H9 (cell line): ENCODE data around the gene AIF1. TPM values are rescaled to one million over a fixed set of nuclear protein-coding genes. Genes with fewer than 3 reads are reported as not detected.

Experiments
- DNase-seq: peaks from one replicate; pipeline ENCODE4 v3.0.0-alpha.2; 2017
- H2AFZ ChIP-seq: one replicate; pipeline ENCODE4 v1.6.1; 2013; ENCODE audit warnings: mild to moderate bottlenecking, low read length, control low read depth, moderate library complexity
- H2AK5ac ChIP-seq: 2 replicates; pipeline ENCODE4 v1.6.1; 2013; ENCODE audit warnings: low read length, control low read depth, mixed read lengths; ENCODE audit not compliant: insufficient read length
- H2BK120ac ChIP-seq: one replicate; pipeline ENCODE4 v1.6.1; 2013; ENCODE audit warnings: low read depth, mild to moderate bottlenecking, low read length, control low read depth, inconsistent platforms; ENCODE audit not compliant: poor library complexity, severe bottlenecking
- H2BK12ac ChIP-seq: 2 replicates; pipeline ENCODE4 v1.6.1; 2013; ENCODE audit warnings: low read length, control low read depth, mixed read lengths, low read depth; ENCODE audit not compliant: insufficient read length
- H2BK15ac ChIP-seq: 2 replicates; pipeline ENCODE4 v1.6.1; 2013; ENCODE audit warnings: low read depth, low read length, control low read depth
- H2BK20ac ChIP-seq: one replicate; pipeline ENCODE4 v1.6.1; 2013; ENCODE audit warnings: low read depth, mild to moderate bottlenecking, low read length, control low read depth, inconsistent platforms; ENCODE audit not compliant: poor library complexity, severe bottlenecking
- H2BK5ac ChIP-seq: 2 replicates; pipeline ENCODE4 v1.6.1; 2013; ENCODE audit warnings: low read length, control low read depth, mixed read lengths; ENCODE audit not compliant: insufficient read length
- H3K14ac ChIP-seq: 2 replicates; pipeline ENCODE4 v1.6.1; 2013; ENCODE audit warnings: low read length, control low read depth; ENCODE audit not compliant: insufficient read depth
- H3K18ac ChIP-seq: 2 replicates; pipeline ENCODE4 v1.6.1; 2013; ENCODE audit warnings: low read depth, mild to moderate bottlenecking, mixed read lengths, low read length, control low read depth; ENCODE audit not compliant: insufficient read length
- H3K23ac ChIP-seq: 2 replicates; pipeline ENCODE4 v1.6.1; 2013; ENCODE audit warnings: low read length, control low read depth, mixed read lengths, low read depth; ENCODE audit not compliant: insufficient read length
- H3K23me2 ChIP-seq: 2 replicates; pipeline ENCODE4 v1.6.1; 2013; ENCODE audit warnings: low read depth, mild to moderate bottlenecking, mixed read lengths, low read length, control low read depth; ENCODE audit not compliant: insufficient read length, poor library complexity, severe bottlenecking
- H3K27ac ChIP-seq: 2 replicates; pipeline ENCODE4 v1.5.1; 2013; ENCODE audit warnings: low read length, control low read depth, mixed read lengths, low read depth; ENCODE audit not compliant: insufficient read length
- H3K27me3 ChIP-seq: 2 replicates; pipeline ENCODE4 v1.6.1; 2013; ENCODE audit warnings: low read length, control low read depth, inconsistent platforms; ENCODE audit not compliant: insufficient read depth
- H3K4ac ChIP-seq: 2 replicates; pipeline ENCODE4 v1.6.1; 2013; ENCODE audit warnings: low read depth, mild to moderate bottlenecking, control low read depth, inconsistent platforms, low read length, moderate library complexity
- H3K4me1 ChIP-seq: 2 replicates; pipeline ENCODE4 v1.6.1; 2013; ENCODE audit warnings: low read length, control low read depth, inconsistent platforms; ENCODE audit not compliant: insufficient read depth
- H3K4me2 ChIP-seq: 2 replicates; pipeline ENCODE4 v1.6.1; 2013; ENCODE audit warnings: low read length, control low read depth, mixed read lengths; ENCODE audit not compliant: insufficient read length, insufficient read depth
- H3K56ac ChIP-seq: 2 replicates; pipeline ENCODE4 v1.6.1; 2013; ENCODE audit warnings: low read depth, mild to moderate bottlenecking, mixed read lengths, low read length, control low read depth; ENCODE audit not compliant: insufficient read length
- H3K79me1 ChIP-seq: 2 replicates; pipeline ENCODE4 v1.6.1; 2013; ENCODE audit warnings: low read depth, mild to moderate bottlenecking, moderate library complexity, low read length, control low read depth, inconsistent platforms; ENCODE audit not compliant: insufficient read depth, poor library complexity, severe bottlenecking
- H3K79me2 ChIP-seq: 2 replicates; pipeline ENCODE4 v1.6.1; 2013; ENCODE audit warnings: low read length, control low read depth, inconsistent platforms; ENCODE audit not compliant: insufficient read depth
- H3K9ac ChIP-seq: 2 replicates; pipeline ENCODE4 v1.6.1; 2013; ENCODE audit warnings: low read length, control low read depth, mixed read lengths; ENCODE audit not compliant: insufficient read length; ENCODE audit errors: extremely low read depth
- H3K9me3 ChIP-seq: one replicate; pipeline ENCODE4 v1.6.1; 2013; ENCODE audit warnings: low read depth, low read length, inconsistent platforms; ENCODE audit not compliant: control insufficient read depth
- H3T11ph ChIP-seq: one replicate; pipeline ENCODE4 v1.6.1; 2013; ENCODE audit warnings: mild to moderate bottlenecking, low read length, control low read depth, inconsistent platforms
- H4K20me1 ChIP-seq: one replicate; pipeline ENCODE4 v1.6.1; 2013; ENCODE audit not compliant: control insufficient read depth, insufficient read length, insufficient read depth
- H4K5ac ChIP-seq: 2 replicates; pipeline ENCODE4 v1.6.1; 2013; ENCODE audit warnings: low read depth, mild to moderate bottlenecking, mixed read lengths, low read length, control low read depth; ENCODE audit not compliant: insufficient read length
- H4K8ac ChIP-seq: replicated peaks from 2 replicates; pipeline ENCODE4 v1.6.1; 2013; ENCODE audit warnings: low read length, control low read depth, mixed read lengths, low read depth; ENCODE audit not compliant: insufficient read length
- H4K91ac ChIP-seq: 2 replicates; pipeline ENCODE4 v1.6.1; 2013; ENCODE audit warnings: low read depth, mild to moderate bottlenecking, moderate library complexity, mixed read lengths, low read length, control low read depth; ENCODE audit not compliant: insufficient read length
- H3K27ac Mint-ChIP-seq, 3 experiments: 2 replicates in 2 of 3; 3 replicates in 1 of 3; pipeline ENCODE4 v1.8.0; 2020 to 2021; ENCODE audit warnings: mixed read lengths in 3 of 3, mild to moderate bottlenecking in 1 of 3, moderate library complexity in 1 of 3
- H3K27me3 Mint-ChIP-seq: 2 replicates; pipeline ENCODE4 v1.8.0; 2021; ENCODE audit warnings: low read depth, mild to moderate bottlenecking, moderate library complexity, mixed read lengths
- H3K36me3 Mint-ChIP-seq, 3 experiments: 2 replicates in 2 of 3; 3 replicates in 1 of 3; pipeline ENCODE4 v1.8.0; 2020 to 2021; ENCODE audit warnings: low read depth in 3 of 3, mixed read lengths in 3 of 3; ENCODE audit not compliant: insufficient read depth in 1 of 3
- H3K4me1 Mint-ChIP-seq, 2 experiments: 2 replicates each; pipeline ENCODE4 v1.8.0; 2020; ENCODE audit warnings: mixed read lengths in 2 of 2
- H3K4me3 Mint-ChIP-seq, 2 experiments: 2 replicates in 1 of 2; 3 replicates in 1 of 2; pipeline ENCODE4 v1.8.0; 2020 to 2021; ENCODE audit warnings: mild to moderate bottlenecking in 2 of 2, mixed read lengths in 2 of 2, moderate library complexity in 1 of 2
- H3K9me3 Mint-ChIP-seq, 2 experiments: 2 replicates in 1 of 2; 3 replicates in 1 of 2; pipeline ENCODE4 v1.8.0; 2020; ENCODE audit warnings: mild to moderate bottlenecking in 2 of 2, mixed read lengths in 2 of 2, moderate library complexity in 1 of 2
- WGBS: extraction: QIAGEN DNeasy Blood & Tissue Kit; methylation state at CpG from one replicate; pipeline ENCODE4 v1.1.7; 2013; ENCODE audit warnings: missing lambda C conversion rate, low lambda C conversion rate, mixed read lengths; ENCODE audit not compliant: insufficient read length; ENCODE audit errors: extremely low coverage; 5-methylcytosine and 5-hydroxymethylcytosine counted together
- total RNA-seq: library from RNA; stranded (reverse); gene quantifications from 2 replicates; pipeline ENCODE4 v1.2.1, GENCODE V29; 2021
- TF ChIP-seq, protein P1 (sequence below): fragments of 200-600 bp; sonication (generic); conservative IDR thresholded peaks from 3 replicates; pipeline ENCODE4 v1.8.0; 2021; ENCODE audit warnings: antibody characterized with exemption, mild to moderate bottlenecking

Gene AIF1
- total RNA-seq, 1 experiment from 2014 or later: 4.2 TPM

DNA sequence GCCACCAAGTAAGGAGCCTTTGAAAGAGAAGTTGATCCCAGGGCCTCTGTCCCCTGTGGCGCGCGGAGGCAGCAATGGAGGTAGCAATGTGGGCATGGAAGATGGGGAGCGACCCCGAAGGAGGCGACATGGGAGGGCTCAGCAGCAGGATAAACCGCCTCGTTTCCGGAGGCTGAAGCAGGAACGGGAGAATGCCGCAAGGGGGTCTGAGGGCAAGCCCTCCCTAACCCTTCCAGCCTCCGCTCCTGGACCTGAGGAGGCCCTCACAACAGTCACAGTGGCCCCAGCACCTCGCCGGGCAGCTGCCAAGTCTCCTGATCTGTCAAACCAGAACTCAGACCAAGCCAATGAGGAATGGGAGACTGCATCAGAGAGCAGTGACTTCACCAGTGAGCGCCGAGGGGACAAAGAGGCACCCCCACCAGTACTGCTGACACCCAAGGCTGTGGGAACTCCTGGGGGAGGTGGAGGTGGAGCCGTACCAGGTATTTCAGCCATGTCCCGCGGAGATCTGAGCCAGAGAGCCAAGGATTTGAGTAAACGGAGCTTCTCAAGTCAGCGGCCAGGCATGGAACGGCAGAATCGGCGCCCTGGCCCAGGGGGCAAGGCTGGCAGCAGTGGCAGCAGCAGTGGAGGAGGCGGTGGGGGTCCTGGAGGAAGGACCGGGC lies 17.4 kb downstream of the AIF1 start:
- Histone ChIP-seq H3K56ac (no peak overlapping the region), H3K79me2 (no peaks in the 10 kb centered on the region), H3K4ac (no peak overlapping the region), H3K23me2 (no peaks in the 10 kb centered on the region), H2BK15ac (no peak overlapping the region; the same call in 1 of the 2 replicates), H3K9me3 (no peaks in the 10 kb centered on the region), H2BK12ac (no peak overlapping the region), H4K5ac (no peak overlapping the region), H4K91ac (no peak overlapping the region), H3K27me3 (no peaks in the 10 kb centered on the region), H2AFZ (no peak overlapping the region), H3K18ac (no peak overlapping the region), H2BK20ac (no peak overlapping the region), H3K9ac (no peak overlapping the region), H3K23ac (no peak overlapping the region), H3K79me1 (no peaks in the 10 kb centered on the region), H4K20me1 (peaks cover 2% of the 10 kb centered on the region), H3T11ph (no peak overlapping the region), H4K8ac (no peak overlapping the region), H3K4me2 (no peak overlapping the region), H2AK5ac (no peak overlapping the region), H3K14ac (no peak overlapping the region), H3K4me1 (no peaks in the 10 kb centered on the region), H2BK120ac (no peak overlapping the region), H2BK5ac (no peak overlapping the region), H3K27ac (no peak overlapping the region)
- TF ChIP-seq, protein P1, sequence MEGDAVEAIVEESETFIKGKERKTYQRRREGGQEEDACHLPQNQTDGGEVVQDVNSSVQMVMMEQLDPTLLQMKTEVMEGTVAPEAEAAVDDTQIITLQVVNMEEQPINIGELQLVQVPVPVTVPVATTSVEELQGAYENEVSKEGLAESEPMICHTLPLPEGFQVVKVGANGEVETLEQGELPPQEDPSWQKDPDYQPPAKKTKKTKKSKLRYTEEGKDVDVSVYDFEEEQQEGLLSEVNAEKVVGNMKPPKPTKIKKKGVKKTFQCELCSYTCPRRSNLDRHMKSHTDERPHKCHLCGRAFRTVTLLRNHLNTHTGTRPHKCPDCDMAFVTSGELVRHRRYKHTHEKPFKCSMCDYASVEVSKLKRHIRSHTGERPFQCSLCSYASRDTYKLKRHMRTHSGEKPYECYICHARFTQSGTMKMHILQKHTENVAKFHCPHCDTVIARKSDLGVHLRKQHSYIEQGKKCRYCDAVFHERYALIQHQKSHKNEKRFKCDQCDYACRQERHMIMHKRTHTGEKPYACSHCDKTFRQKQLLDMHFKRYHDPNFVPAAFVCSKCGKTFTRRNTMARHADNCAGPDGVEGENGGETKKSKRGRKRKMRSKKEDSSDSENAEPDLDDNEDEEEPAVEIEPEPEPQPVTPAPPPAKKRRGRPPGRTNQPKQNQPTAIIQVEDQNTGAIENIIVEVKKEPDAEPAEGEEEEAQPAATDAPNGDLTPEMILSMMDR: no peak
- no CpG with 5 or more reads among the region's 26 CpGs for WGBS
- peaks cover 80 to 100% (median 100%) of the 10 kb centered on the region in 3 experiments for H3K36me3 Mint-ChIP-seq
- DNase-seq: no peak
- H3K4me1 Mint-ChIP-seq: 0 out of 4 replicates have a peak, but pooled peaks cover 0 to 3% of the 10 kb centered on the region in 2 experiments
- H3K27me3 Mint-ChIP-seq: no peaks in the 10 kb centered on the region
- H3K9me3 Mint-ChIP-seq: no peaks in the 10 kb centered on the region
- H3K4me3 Mint-ChIP-seq: no peak overlapping the region
- H3K27ac Mint-ChIP-seq: peak overlapping the region; percentile 70 to 93 (median 81); a peak in 5 of 7 replicates
